Muscle of leg (tissue), 11 donors: ENCODE results near the gene KRT84. TPM values are rescaled to one million over a fixed set of nuclear protein-coding genes. Genes with fewer than 3 reads are reported as not detected.

ENCODE experiments used
- DNase-seq: peaks from one replicate; pipeline ENCODE4 v3.0.0; 2013
- H3K27ac ChIP-seq: one replicate; pipeline ENCODE4 v1.5.1; 2013; ENCODE audit warnings: mild to moderate bottlenecking, low read length, control low read depth
- H3K27me3 ChIP-seq: one replicate; pipeline ENCODE4 v1.6.1; 2013; ENCODE audit warnings: low read length; ENCODE audit not compliant: control insufficient read depth, insufficient read depth
- H3K36me3 ChIP-seq: one replicate; pipeline ENCODE4 v1.6.1; 2013; ENCODE audit warnings: low read length; ENCODE audit not compliant: control insufficient read depth, insufficient read depth
- H3K4me1 ChIP-seq: one replicate; pipeline ENCODE4 v1.6.1; 2013; ENCODE audit warnings: low read length; ENCODE audit not compliant: control insufficient read depth, insufficient read depth
- H3K4me3 ChIP-seq: one replicate; pipeline ENCODE4 v1.5.1; 2013; ENCODE audit warnings: low read length, control low read depth
- H3K9me3 ChIP-seq: replicated peaks from 2 replicates; pipeline ENCODE4 v1.6.1; 2013; ENCODE audit warnings: low read depth, low read length; ENCODE audit not compliant: control insufficient read depth
- WGBS: methylation state at CpG from one replicate; pipeline ENCODE4 v1.1.5; 2013; ENCODE audit warnings: missing lambda C conversion rate; ENCODE audit not compliant: insufficient coverage; 5-methylcytosine and 5-hydroxymethylcytosine counted together
- polyA plus RNA-seq, 8 donors: library from polyadenylated mRNA; unstranded; fragments of 120-200 nt; gene quantifications; one replicate each; pipeline versions ENCODE4 v1.2.1 to v1.2.3, GENCODE V29; 2013; ENCODE audit warnings: inconsistent platforms in 1 of 8, low replicate concordance in 1 of 8; ENCODE audit not compliant: insufficient read length in 8 of 8, insufficient read depth in 1 of 8
- total RNA-seq: library from RNA; stranded (reverse); fragments of 120-200 nt; gene quantifications from one replicate; pipeline ENCODE4 v1.2.4, GENCODE V29; 2013

The KRT84 gene
- total and polyA plus RNA-seq, 9 donors = not detected

DNA sequence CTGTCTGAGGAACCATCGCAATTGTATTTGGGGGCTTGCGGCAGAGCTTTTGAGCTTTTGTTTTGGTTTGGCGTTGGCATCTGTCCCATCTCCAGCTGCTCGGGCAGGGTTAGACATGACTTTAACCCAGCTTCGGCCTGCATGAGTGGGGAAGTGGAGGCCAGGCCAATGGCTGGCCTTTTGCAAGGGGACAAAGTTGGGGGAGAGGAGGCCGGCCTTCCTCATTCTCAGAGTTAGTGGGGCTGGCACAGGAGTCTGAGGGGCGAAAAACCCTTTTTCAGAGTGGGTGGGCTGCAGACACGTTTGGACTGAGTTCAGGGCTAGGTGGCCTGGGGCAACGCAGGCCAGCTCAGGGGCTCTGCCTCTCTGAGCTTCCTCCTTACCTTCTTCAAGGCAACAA lies 15.5 kb upstream of the KRT84 start:
- H3K27me3 ChIP-seq = peaks cover 13% of the 10 kb centered on the region
- no peaks in the 10 kb centered on the region for H3K36me3 ChIP-seq
- no peaks in the 10 kb centered on the region for H3K4me1 ChIP-seq
- DNase-seq = no peak
- no peaks in the 10 kb centered on the region for H3K9me3 ChIP-seq
- H3K27ac ChIP-seq = no peak overlapping the region
- 84% methylated on average over 9 of the region's 9 CpGs for WGBS
- H3K4me3 ChIP-seq = no peak overlapping the region

- no peak overlapping the region for H3K27ac ChIP-seq
- WGBS = 83% methylated on average over 16 of the region's 16 CpGs
- no peak overlapping the region for H3K4me3 ChIP-seq
- H3K27me3 ChIP-seq = peaks cover 15% of the 10 kb centered on the region
- H3K36me3 ChIP-seq = no peaks in the 10 kb centered on the region
- no peaks in the 10 kb centered on the region for H3K4me1 ChIP-seq
- no peaks in the 10 kb centered on the region for H3K9me3 ChIP-seq
- DNase-seq = no peak
Measured at GRCh38 chr12:52399756-52400155, 14.3 kb upstream of the KRT84 start.

- H3K27me3 ChIP-seq = peaks cover 15% of the 10 kb centered on the region
- H3K9me3 ChIP-seq = no peaks in the 10 kb centered on the region
- DNase-seq = no peak
- H3K4me1 ChIP-seq = no peaks in the 10 kb centered on the region
- no peaks in the 10 kb centered on the region for H3K36me3 ChIP-seq
- WGBS = 67% methylated on average over 1 of the region's 1 CpG
- H3K27ac ChIP-seq = no peak overlapping the region
- H3K4me3 ChIP-seq = no peak overlapping the region
Measured at GRCh38 chr12:52398176-52398575, 12.7 kb upstream of the KRT84 start.

DNA sequence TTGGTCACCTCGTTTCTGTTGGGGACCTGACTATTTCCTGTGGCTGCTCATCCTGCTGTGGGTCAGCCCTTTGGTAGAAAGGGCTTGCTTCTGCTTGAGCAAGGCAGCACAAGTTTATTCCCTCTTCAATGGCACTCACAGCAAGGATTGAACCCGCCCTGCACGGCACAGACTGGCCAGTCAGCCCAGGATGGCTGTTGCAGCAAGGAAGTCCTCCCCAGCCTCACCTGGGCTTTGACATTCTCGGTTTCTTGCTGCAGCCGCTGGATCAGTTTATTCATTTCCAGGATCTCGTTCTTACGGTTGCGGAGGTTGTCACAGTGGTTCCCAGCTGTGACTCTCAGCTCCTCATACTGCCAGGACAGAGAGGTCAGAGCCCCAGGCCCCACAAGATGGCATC lies 11.2 kb upstream of the KRT84 start:
- H3K9me3 ChIP-seq = no peaks in the 10 kb centered on the region
- H3K27ac ChIP-seq = no peak overlapping the region
- no peak overlapping the region for H3K4me3 ChIP-seq
- H3K27me3 ChIP-seq = peaks cover 15% of the 10 kb centered on the region
- no peaks in the 10 kb centered on the region for H3K36me3 ChIP-seq
- DNase-seq = no peak
- H3K4me1 ChIP-seq = peaks cover 2% of the 10 kb centered on the region
- 71% methylated on average over 8 of the region's 8 CpGs for WGBS

GRCh38 chr12:52395761-52396434 lies 10.4 kb upstream of the KRT84 start:
- 48% methylated on average over 17 of the region's 20 CpGs for whole genome bisulfite sequencing
- no peaks in the 10 kb centered on the region for H3K36me3 ChIP-seq
- DNase-seq = peak; percentile 17
- H3K4me3 ChIP-seq = no peak overlapping the region
- H3K27ac ChIP-seq = no peak overlapping the region
- peaks cover 10% of the 10 kb centered on the region for H3K4me1 ChIP-seq
- H3K9me3 ChIP-seq = no peaks in the 10 kb centered on the region
- peaks cover 15% of the 10 kb centered on the region for H3K27me3 ChIP-seq

DNA sequence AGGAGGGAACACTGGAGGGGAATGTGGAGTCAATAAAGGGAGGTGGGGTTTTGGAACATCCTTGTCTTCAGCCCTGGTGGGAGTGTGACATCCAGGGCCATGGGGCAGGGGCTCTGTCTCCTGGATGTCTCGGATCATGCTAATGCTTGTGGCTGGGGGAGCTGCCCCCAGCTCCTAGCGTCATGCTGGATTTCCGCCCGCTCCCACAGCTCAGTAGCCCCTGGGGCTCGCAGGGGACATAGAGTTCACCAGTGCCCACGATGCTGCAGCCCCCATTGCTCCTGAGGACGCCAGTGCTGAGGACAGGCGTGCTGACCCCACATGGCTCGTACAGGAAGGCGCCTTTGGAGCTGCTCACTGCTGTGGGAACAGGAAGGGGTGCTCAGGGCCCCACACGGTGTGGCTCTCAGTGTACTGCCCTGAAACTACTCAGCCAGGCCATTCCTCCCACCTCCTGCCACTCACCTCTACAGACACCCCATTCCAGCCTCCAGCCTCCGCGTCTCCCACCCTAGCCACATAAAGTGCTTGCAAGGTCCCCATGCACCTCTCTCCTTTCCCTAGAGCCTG lies 9.5 kb upstream of the KRT84 start:
- DNase-seq = no peak
- WGBS = 74% methylated on average over 10 of the region's 13 CpGs
- no peak overlapping the region for H3K27ac ChIP-seq
- H3K4me1 ChIP-seq = peaks cover 13% of the 10 kb centered on the region
- peaks cover 15% of the 10 kb centered on the region for H3K27me3 ChIP-seq
- H3K9me3 ChIP-seq = no peaks in the 10 kb centered on the region
- H3K36me3 ChIP-seq = no peaks in the 10 kb centered on the region
- no peak overlapping the region for H3K4me3 ChIP-seq

GRCh38 chr12:52392465-52393007 lies 7.1 kb upstream of the KRT84 start:
- no CpG with 5 or more reads among the region's 7 CpGs for WGBS
- Histone ChIP-seq H3K4me3 (no peak overlapping the region), H3K9me3 (no peaks in the 10 kb centered on the region), H3K36me3 (no peaks in the 10 kb centered on the region), H3K27ac (no peak overlapping the region), H3K4me1 (peaks cover 13% of the 10 kb centered on the region), H3K27me3 (peaks cover 19% of the 10 kb centered on the region)
- no peak for DNase-seq

GRCh38 chr12:52391618-52392002 lies 6.2 kb upstream of the KRT84 start:
- peak; percentile 58 for DNase-seq
- peaks cover 13% of the 10 kb centered on the region for H3K4me1 ChIP-seq
- WGBS = 50% methylated on average over 4 of the region's 4 CpGs
- H3K4me3 ChIP-seq = no peak overlapping the region
- H3K9me3 ChIP-seq = no peaks in the 10 kb centered on the region
- H3K36me3 ChIP-seq = no peaks in the 10 kb centered on the region
- peaks cover 13% of the 10 kb centered on the region for H3K27me3 ChIP-seq
- H3K27ac ChIP-seq = no peak overlapping the region

- Histone ChIP-seq H3K36me3 (no peaks in the 10 kb centered on the region), H3K4me3 (no peak overlapping the region), H3K27me3 (peaks cover 11% of the 10 kb centered on the region), H3K9me3 (no peaks in the 10 kb centered on the region), H3K4me1 (peaks cover 13% of the 10 kb centered on the region), H3K27ac (no peak overlapping the region)
- DNase-seq = no peak
- WGBS = 48% methylated on average over 6 of the region's 11 CpGs
Measured at GRCh38 chr12:52390739-52391617, 5.5 kb upstream of the KRT84 start.
